ENCODE measurements around the gene PRDM2.
A peak's percentile ranks its signal among the peaks of the same experiment; 100 is the strongest.

The PRDM2 gene, protein sequence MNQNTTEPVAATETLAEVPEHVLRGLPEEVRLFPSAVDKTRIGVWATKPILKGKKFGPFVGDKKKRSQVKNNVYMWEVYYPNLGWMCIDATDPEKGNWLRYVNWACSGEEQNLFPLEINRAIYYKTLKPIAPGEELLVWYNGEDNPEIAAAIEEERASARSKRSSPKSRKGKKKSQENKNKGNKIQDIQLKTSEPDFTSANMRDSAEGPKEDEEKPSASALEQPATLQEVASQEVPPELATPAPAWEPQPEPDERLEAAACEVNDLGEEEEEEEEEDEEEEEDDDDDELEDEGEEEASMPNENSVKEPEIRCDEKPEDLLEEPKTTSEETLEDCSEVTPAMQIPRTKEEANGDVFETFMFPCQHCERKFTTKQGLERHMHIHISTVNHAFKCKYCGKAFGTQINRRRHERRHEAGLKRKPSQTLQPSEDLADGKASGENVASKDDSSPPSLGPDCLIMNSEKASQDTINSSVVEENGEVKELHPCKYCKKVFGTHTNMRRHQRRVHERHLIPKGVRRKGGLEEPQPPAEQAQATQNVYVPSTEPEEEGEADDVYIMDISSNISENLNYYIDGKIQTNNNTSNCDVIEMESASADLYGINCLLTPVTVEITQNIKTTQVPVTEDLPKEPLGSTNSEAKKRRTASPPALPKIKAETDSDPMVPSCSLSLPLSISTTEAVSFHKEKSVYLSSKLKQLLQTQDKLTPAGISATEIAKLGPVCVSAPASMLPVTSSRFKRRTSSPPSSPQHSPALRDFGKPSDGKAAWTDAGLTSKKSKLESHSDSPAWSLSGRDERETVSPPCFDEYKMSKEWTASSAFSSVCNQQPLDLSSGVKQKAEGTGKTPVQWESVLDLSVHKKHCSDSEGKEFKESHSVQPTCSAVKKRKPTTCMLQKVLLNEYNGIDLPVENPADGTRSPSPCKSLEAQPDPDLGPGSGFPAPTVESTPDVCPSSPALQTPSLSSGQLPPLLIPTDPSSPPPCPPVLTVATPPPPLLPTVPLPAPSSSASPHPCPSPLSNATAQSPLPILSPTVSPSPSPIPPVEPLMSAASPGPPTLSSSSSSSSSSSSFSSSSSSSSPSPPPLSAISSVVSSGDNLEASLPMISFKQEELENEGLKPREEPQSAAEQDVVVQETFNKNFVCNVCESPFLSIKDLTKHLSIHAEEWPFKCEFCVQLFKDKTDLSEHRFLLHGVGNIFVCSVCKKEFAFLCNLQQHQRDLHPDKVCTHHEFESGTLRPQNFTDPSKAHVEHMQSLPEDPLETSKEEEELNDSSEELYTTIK (N-terminal part only)

DNA sequence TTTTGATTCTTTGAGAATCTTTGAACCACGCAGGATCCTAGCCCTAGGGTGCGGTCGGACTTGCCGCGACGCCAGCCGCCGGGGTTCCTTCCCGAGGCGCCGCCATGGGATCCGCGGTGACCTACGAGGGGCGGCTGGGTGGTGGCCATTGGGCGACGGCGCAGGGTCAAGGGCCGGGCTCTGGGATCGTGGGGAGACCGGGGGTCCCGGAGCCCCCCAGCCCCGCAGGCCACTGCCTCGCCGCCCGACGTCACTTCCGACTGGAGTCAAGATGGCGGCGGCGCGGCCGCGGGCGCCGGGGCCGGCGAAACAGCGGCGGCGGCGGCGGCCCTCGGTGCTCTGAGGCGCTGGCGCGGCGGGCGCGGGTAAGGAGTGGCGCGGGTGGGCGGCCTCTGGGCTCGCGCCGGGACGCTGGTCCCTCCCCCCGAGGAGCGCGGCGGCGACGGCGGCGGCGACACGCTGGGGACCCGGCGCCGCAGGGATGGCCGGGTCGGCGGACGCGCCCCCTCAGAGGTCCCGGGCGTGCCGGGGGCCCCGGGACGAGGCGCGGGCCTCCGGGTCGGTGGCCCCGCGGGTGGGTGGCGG is at the start of gene PRDM2:
Gene PRDM2 (plus strand): TSS at position 253 of the 585 bp plus-strand sequence. CDS start 15,418 bp downstream, outside the sequence.
- H3K4me1 ChIP-seq (ENCODE audit: insufficient read depth, low read length) = no peaks in the 10 kb centered on the region; the same call in 1 of the 2 replicates
- H3K9me3 ChIP-seq (ENCODE audit: control insufficient read depth, insufficient read depth, low read length) = peaks cover 3% of the 10 kb centered on the region; the same call in 1 of the 2 replicates
- H3K36me3 ChIP-seq (ENCODE audit: insufficient read depth, low read length) = no peaks in the 10 kb centered on the region
- H3K9ac ChIP-seq (ENCODE audit: low read depth, low read length) = peak within 1 kb of the TSS; percentile 95

GRCh38 chr1:13651279-13651678 is 48.7 kb upstream of the PRDM2 start:
- H3K36me3 ChIP-seq (ENCODE audit: insufficient read depth, low read length) = no peaks in the 10 kb centered on the region
- no peak overlapping the region for H3K9ac ChIP-seq (ENCODE audit: low read depth, low read length)
- H3K4me1 ChIP-seq (ENCODE audit: insufficient read depth, low read length) = no peaks in the 10 kb centered on the region
- H3K9me3 ChIP-seq (ENCODE audit: control insufficient read depth, insufficient read depth, low read length) = no peaks in the 10 kb centered on the region; the same call in 1 of the 2 replicates

DNA sequence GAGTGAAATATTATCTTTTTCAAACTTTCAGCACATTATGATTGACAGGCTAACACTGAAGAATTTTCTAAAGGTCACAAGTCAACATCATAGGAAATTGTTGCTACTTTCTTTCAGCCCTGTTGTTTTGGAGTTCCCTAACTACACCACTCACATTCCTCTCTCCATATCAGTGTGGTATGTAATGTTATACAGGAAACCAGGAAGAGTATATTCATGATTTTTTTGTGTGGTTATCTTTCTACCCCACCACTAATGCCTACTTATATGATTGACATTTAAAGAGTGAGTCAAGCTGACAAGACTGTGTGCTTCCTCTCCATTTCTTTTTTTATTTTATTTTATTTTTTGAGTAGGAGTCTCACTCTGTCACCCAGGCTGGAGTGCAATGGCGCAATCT is 47.8 kb upstream of the PRDM2 start:
- H3K9me3 ChIP-seq (ENCODE audit: control insufficient read depth, insufficient read depth, low read length) = no peaks in the 10 kb centered on the region; the same call in none of the 2 replicates
- H3K4me1 ChIP-seq (ENCODE audit: insufficient read depth, low read length) = no peaks in the 10 kb centered on the region
- no peaks in the 10 kb centered on the region for H3K36me3 ChIP-seq (ENCODE audit: insufficient read depth, low read length)
- H3K9ac ChIP-seq (ENCODE audit: low read depth, low read length) = no peak overlapping the region

DNA sequence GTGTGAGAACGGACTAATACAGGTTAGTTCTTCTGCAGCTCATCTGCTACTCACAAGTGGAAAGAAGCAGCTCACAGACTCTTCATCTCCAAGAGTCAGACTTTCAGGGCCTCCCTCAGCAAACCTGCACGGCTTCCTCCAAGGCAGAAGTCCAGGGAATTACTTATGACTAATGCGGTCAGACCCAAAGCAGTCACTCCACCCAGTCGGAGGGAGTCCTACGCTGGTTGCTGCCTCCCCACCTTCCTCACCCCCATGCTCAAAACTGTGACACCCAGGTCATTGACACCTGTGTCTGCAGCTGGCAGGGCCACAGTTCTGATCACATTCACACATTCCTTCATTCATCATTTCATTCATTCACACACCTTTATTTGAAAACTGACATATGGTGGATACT is 38.4 kb upstream of the PRDM2 start:
- H3K36me3 ChIP-seq (ENCODE audit: insufficient read depth, low read length) = no peaks in the 10 kb centered on the region
- H3K4me1 ChIP-seq (ENCODE audit: insufficient read depth, low read length) = no peaks in the 10 kb centered on the region
- H3K9ac ChIP-seq (ENCODE audit: low read depth, low read length) = no peak overlapping the region
- peaks cover 5% of the 10 kb centered on the region for H3K9me3 ChIP-seq (ENCODE audit: control insufficient read depth, insufficient read depth, low read length)

DNA sequence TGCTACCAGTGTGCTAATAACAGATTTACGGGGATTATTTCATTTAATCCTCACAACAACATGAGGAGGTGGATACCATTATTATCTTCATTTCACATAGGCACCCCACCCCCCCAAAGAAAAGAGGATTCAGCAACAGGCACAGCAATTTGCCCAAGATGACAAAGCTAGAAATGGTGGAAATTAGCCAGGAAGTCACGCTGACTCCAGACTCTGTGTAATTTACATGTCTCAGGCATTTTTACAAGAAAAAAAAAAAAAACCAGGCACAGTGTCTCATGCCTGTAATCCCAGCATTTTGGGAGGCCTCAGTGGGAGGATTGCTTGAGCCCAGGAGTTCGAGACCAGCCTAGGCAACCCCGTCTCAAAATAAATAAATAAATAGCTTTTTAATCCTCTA is 37.5 kb upstream of the PRDM2 start:
- Histone ChIP-seq H3K9ac (ENCODE audit: low read depth, low read length) (no peak overlapping the region), H3K9me3 (ENCODE audit: control insufficient read depth, insufficient read depth, low read length) (peaks cover 5% of the 10 kb centered on the region; the same call in 1 of the 2 replicates), H3K4me1 (ENCODE audit: insufficient read depth, low read length) (no peaks in the 10 kb centered on the region), H3K36me3 (ENCODE audit: insufficient read depth, low read length) (no peaks in the 10 kb centered on the region)

GRCh38 chr1:13663969-13664368 is 36.0 kb upstream of the PRDM2 start:
- Histone ChIP-seq H3K9ac (ENCODE audit: low read depth, low read length) (no peak overlapping the region), H3K9me3 (ENCODE audit: control insufficient read depth, insufficient read depth, low read length) (peaks cover 5% of the 10 kb centered on the region; the same call in 1 of the 2 replicates), H3K36me3 (ENCODE audit: insufficient read depth, low read length) (no peaks in the 10 kb centered on the region), H3K4me1 (ENCODE audit: insufficient read depth, low read length) (no peaks in the 10 kb centered on the region)

DNA sequence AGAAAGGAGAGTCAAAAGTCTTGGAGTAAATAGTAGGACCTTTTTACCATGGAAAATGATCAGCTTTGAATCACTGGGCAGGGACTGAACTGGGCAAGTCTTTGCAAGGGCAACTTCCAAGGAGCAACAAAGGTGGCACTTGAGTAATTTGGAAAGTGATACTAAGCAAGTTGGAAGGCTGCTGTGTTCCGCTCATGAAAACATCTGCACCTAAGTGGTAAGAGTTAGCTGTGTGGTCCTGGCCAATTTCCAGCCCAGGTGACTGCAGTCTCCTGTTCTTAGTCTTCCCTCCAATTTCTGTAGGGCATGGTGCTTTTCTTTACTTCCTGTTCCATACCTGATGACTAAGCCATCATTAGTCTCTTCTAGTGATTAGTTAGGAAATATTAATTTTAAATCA is 35.5 kb upstream of the PRDM2 start:
- peaks cover 5% of the 10 kb centered on the region; the same call in 1 of the 2 replicates for H3K9me3 ChIP-seq (ENCODE audit: control insufficient read depth, insufficient read depth, low read length)

GRCh38 chr1:13666317-13666716 is 33.7 kb upstream of the PRDM2 start:
- Histone ChIP-seq H3K36me3 (ENCODE audit: insufficient read depth, low read length) (no peaks in the 10 kb centered on the region), H3K4me1 (ENCODE audit: insufficient read depth, low read length) (no peaks in the 10 kb centered on the region), H3K9me3 (ENCODE audit: control insufficient read depth, insufficient read depth, low read length) (no peaks in the 10 kb centered on the region), H3K9ac (ENCODE audit: low read depth, low read length) (no peak overlapping the region)

More for the DNA sequence above, 35.5 kb upstream of the PRDM2 start:
- Histone ChIP-seq H3K36me3 (ENCODE audit: insufficient read depth, low read length) (no peaks in the 10 kb centered on the region), H3K9ac (ENCODE audit: low read depth, low read length) (no peak overlapping the region), H3K4me1 (ENCODE audit: insufficient read depth, low read length) (no peaks in the 10 kb centered on the region)

DNA sequence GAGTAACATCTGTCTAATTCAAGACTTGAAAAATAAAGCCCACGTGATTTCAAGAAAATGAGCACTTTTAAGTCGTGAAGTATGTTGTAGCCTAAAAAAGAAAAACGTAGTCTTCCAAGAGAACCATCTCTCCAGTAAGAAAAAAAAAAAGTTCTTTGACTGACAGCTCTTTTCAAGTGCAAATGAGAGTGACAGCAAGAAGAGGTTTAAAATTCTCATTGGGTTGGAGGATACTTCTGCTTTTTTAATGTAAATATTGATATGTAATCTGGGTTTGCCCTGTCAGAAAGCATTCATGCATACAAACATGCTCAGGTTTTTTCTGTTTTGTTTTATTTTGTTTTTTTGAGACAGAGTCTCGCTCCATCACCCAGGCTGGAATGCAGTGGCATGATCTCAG is 32.3 kb upstream of the PRDM2 start:
- Histone ChIP-seq H3K9me3 (ENCODE audit: control insufficient read depth, insufficient read depth, low read length) (no peaks in the 10 kb centered on the region), H3K4me1 (ENCODE audit: insufficient read depth, low read length) (no peaks in the 10 kb centered on the region), H3K36me3 (ENCODE audit: insufficient read depth, low read length) (no peaks in the 10 kb centered on the region), H3K9ac (ENCODE audit: low read depth, low read length) (no peak overlapping the region)

GRCh38 chr1:13674377-13674776 is 25.6 kb upstream of the PRDM2 start:
- Histone ChIP-seq H3K9me3 (ENCODE audit: control insufficient read depth, insufficient read depth, low read length) (no peaks in the 10 kb centered on the region), H3K4me1 (ENCODE audit: insufficient read depth, low read length) (no peaks in the 10 kb centered on the region), H3K36me3 (ENCODE audit: insufficient read depth, low read length) (no peaks in the 10 kb centered on the region), H3K9ac (ENCODE audit: low read depth, low read length) (no peak overlapping the region)

- H3K4me1 ChIP-seq (ENCODE audit: insufficient read depth, low read length) = no peaks in the 10 kb centered on the region
- no peak overlapping the region for H3K9ac ChIP-seq (ENCODE audit: low read depth, low read length)
- no peaks in the 10 kb centered on the region for H3K36me3 ChIP-seq (ENCODE audit: insufficient read depth, low read length)
- H3K9me3 ChIP-seq (ENCODE audit: control insufficient read depth, insufficient read depth, low read length) = no peaks in the 10 kb centered on the region
Measured at GRCh38 chr1:13675151-13675651, 24.8 kb upstream of the PRDM2 start.

- Histone ChIP-seq H3K9me3 (ENCODE audit: control insufficient read depth, insufficient read depth, low read length) (no peaks in the 10 kb centered on the region), H3K36me3 (ENCODE audit: insufficient read depth, low read length) (no peaks in the 10 kb centered on the region), H3K4me1 (ENCODE audit: insufficient read depth, low read length) (no peaks in the 10 kb centered on the region), H3K9ac (ENCODE audit: low read depth, low read length) (no peak overlapping the region)
Measured at GRCh38 chr1:13677896-13678295, 22.1 kb upstream of the PRDM2 start.

DNA sequence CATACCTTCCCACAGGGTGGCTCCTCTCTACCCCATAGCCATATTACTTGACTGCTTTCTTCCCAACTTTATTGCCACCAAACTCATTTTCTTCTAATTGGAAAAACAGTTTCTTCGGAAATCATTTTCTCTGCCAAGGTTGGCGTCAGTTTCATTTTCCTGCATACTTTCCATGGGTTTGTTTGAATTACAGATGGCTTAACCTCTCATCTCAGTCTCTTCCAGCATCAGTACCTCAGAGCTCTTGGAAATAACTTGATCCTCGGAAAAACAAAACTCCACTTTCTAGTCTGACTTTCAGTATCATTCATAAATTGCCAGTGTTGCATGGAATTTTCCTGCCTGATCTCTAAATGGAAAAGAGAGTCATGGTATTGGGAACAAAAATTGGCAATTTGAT is 20.3 kb upstream of the PRDM2 start:
- Histone ChIP-seq H3K36me3 (ENCODE audit: insufficient read depth, low read length) (no peaks in the 10 kb centered on the region), H3K9me3 (ENCODE audit: control insufficient read depth, insufficient read depth, low read length) (no peaks in the 10 kb centered on the region), H3K4me1 (ENCODE audit: insufficient read depth, low read length) (no peaks in the 10 kb centered on the region), H3K9ac (ENCODE audit: low read depth, low read length) (no peak overlapping the region)
